HFFc6 (cell line): Measurements from ENCODE around the gene INIP. TPM values are rescaled to one million over a fixed set of nuclear protein-coding genes. Genes with fewer than 3 reads are reported as not detected.
A peak's percentile ranks its signal among the peaks of the same experiment; 100 is the strongest.

Experiments used
- DNase-seq: peaks from one replicate; pipeline ENCODE4 v3.0.0-alpha.2; 2018
- H3K27ac Mint-ChIP-seq: 2 replicates; pipeline ENCODE4 v1.8.0; 2020; ENCODE audit warnings: mild to moderate bottlenecking, mixed read lengths
- H3K27me3 Mint-ChIP-seq: 2 replicates; pipeline ENCODE4 v1.8.0; 2021; ENCODE audit warnings: mild to moderate bottlenecking, moderate library complexity, mixed read lengths; ENCODE audit not compliant: insufficient read depth
- H3K36me3 Mint-ChIP-seq: 2 replicates; pipeline ENCODE4 v1.8.0; 2021; ENCODE audit warnings: low read depth, mixed read lengths
- H3K4me1 Mint-ChIP-seq: 2 replicates; pipeline ENCODE4 v1.8.0; 2020; ENCODE audit warnings: low read depth, mixed read lengths
- H3K4me3 Mint-ChIP-seq: 2 replicates; pipeline ENCODE4 v1.8.0; 2020; ENCODE audit warnings: mild to moderate bottlenecking, moderate library complexity, mixed read lengths
- H3K9me3 Mint-ChIP-seq: 2 replicates; pipeline ENCODE4 v1.8.0; 2020; ENCODE audit warnings: mild to moderate bottlenecking, mixed read lengths
- CTCF ChIP-seq: fragments of 200-600 bp; sonication (generic); IDR thresholded peaks from 2 replicates; pipeline ENCODE4 v1.5.0; 2021; ENCODE audit warnings: antibody characterized with exemption, mild to moderate bottlenecking
- total RNA-seq, 6 experiments: library from RNA; stranded (reverse); fragmentation: NEBNext Ultra II Directional; extraction: Animal tissue kit (Norgen Biotek cat#: 25700); gene quantifications; 2 replicates in 1 of 6; 3 replicates in 5 of 6; pipeline ENCODE4 v1.2.3, GENCODE V29; 2021

The INIP gene
- total RNA-seq, 6 experiments from 2014 or later: 23.6 to 26.8 (median 25.0) TPM

- Mint-ChIP-seq H3K27me3 (peaks cover 2% of the 10 kb centered on the region; the same call in 1 of the 2 replicates), H3K4me1 (peaks cover 19% of the 10 kb centered on the region), H3K27ac (no peak overlapping the region), H3K4me3 (no peak overlapping the region), H3K9me3 (no peaks in the 10 kb centered on the region), H3K36me3 (no peaks in the 10 kb centered on the region)
- TF ChIP-seq CTCF: no peak
- no peak for DNase-seq
These were observed 2.3 kb upstream of the INIP start for GRCh38 chr9:112720113-112720780.

GRCh38 chr9:112719696-112720095 is 1.8 kb upstream of the INIP start:
- peak; percentile 28 for DNase-seq
- Mint-ChIP-seq H3K4me3 (no peak overlapping the region), H3K9me3 (no peaks in the 10 kb centered on the region), H3K27me3 (peaks cover 2% of the 10 kb centered on the region; the same call in 1 of the 2 replicates), H3K4me1 (peaks cover 19% of the 10 kb centered on the region), H3K27ac (peak overlapping the region; percentile 34; the same call in 1 of the 2 replicates), H3K36me3 (no peaks in the 10 kb centered on the region)
- TF ChIP-seq CTCF: no peak

GRCh38 chr9:112719241-112719691 is 1.3 kb upstream of the INIP start:
- Mint-ChIP-seq H3K4me1 (peaks cover 20% of the 10 kb centered on the region), H3K27me3 (peaks cover 2% of the 10 kb centered on the region; the same call in 1 of the 2 replicates), H3K4me3 (peak overlapping the region; percentile 74), H3K36me3 (no peaks in the 10 kb centered on the region), H3K9me3 (no peaks in the 10 kb centered on the region), H3K27ac (no peak overlapping the region)
- DNase-seq: no peak
- TF ChIP-seq CTCF: no peak

GRCh38 chr9:112712678-112713077 is 5.2 kb downstream of the INIP start:
- no peak for TF ChIP-seq CTCF
- no peak overlapping the region for H3K4me3 Mint-ChIP-seq
- peaks cover 19% of the 10 kb centered on the region for H3K4me1 Mint-ChIP-seq
- no peak for DNase-seq
- H3K36me3 Mint-ChIP-seq: peaks cover 11% of the 10 kb centered on the region
- peaks cover 1% of the 10 kb centered on the region; the same call in 1 of the 2 replicates for H3K27me3 Mint-ChIP-seq
- H3K27ac Mint-ChIP-seq: no peak overlapping the region
- no peaks in the 10 kb centered on the region for H3K9me3 Mint-ChIP-seq

GRCh38 chr9:112711050-112711689 is 6.7 kb downstream of the INIP start:
- H3K36me3 Mint-ChIP-seq: peaks cover 11% of the 10 kb centered on the region
- peaks cover 19% of the 10 kb centered on the region; the same call in 1 of the 2 replicates for H3K4me1 Mint-ChIP-seq
- no peak overlapping the region for H3K27ac Mint-ChIP-seq
- no peaks in the 10 kb centered on the region for H3K27me3 Mint-ChIP-seq
- no peak overlapping the region for H3K4me3 Mint-ChIP-seq
- no peaks in the 10 kb centered on the region for H3K9me3 Mint-ChIP-seq
- peak; percentile 51 for DNase-seq
- peak; percentile 81 for TF ChIP-seq CTCF
